ENCODE results near the gene PTPRJ.

GRCh38 chr11:47997063-47998053, 17.0 kb downstream of the PTPRJ start:
- TF ChIP-seq CTCF (IDR thresholded peaks at IDR 0.05) (no peak), EZH2 (IDR thresholded peaks at IDR 0.05; ENCODE audit: borderline replicate concordance, insufficient read depth, low read depth, low read length, poor library complexity, severe bottlenecking) (no peak)
